K562 (cell line): Measurements from ENCODE around the gene HAP1. TPM values are rescaled to one million over a fixed set of nuclear protein-coding genes. Genes with fewer than 3 reads are reported as not detected.

ENCODE experiments used
- ATAC-seq: fragments of 200-7000 bp; cut with Tn5 transposase; 3 replicates; pipeline ENCODE4 v1.9.1; 2020; ENCODE audit warnings: moderate library complexity
- BruUV-seq: library from RNA; stranded (reverse); fragments of 400-500 nt; replicated peaks from 2 replicates; lab custom pipeline; 2021; lab: Mats Ljungman, UMichigan
- CTCF ChIA-PET: fragments of 300-600 bp; formaldehyde crosslinking; extraction: SDS; loops from one replicate; lab custom pipeline; 2021; ENCODE audit warnings: low intra/inter-chr PET ratio; lab: Yijun Ruan, JAX
- POLR2A ChIA-PET: fragments of 300-600, 350-650 bp; sonication (Branson Sonifier 250); formaldehyde crosslinking; extraction: SDS; loops from one replicate; lab custom pipeline; 2021; ENCODE audit warnings: antibody characterized with exemption, inconsistent platforms; lab: Yijun Ruan, JAX
- DNase-seq, 4 experiments: peaks; one replicate each; pipeline versions ENCODE4 v3.0.0 to v3.0.0-alpha.2; 2011 to 2018; ENCODE audit warnings: low spot score in 3 of 4, mixed read lengths in 3 of 4; ENCODE audit errors: extremely low read depth in 1 of 4
- FAIRE-seq: peaks from 2 replicates; lab custom pipeline; 2011; peaks lifted over from hg19 to GRCh38; lab: Jason Lieb, UNC
- H2AFZ ChIP-seq: 2 replicates; pipeline ENCODE4 v1.6.0; 2011; ENCODE audit warnings: low read depth, low read length, control low read depth, inconsistent platforms
- H3K27ac ChIP-seq: fragments of 200-600 bp; 3 replicates; pipeline ENCODE4 v1.8.0; 2011; ENCODE audit warnings: low read depth, mild to moderate bottlenecking, control low read depth, inconsistent platforms, low read length, moderate library complexity, mixed read lengths; ENCODE audit errors: extremely low read depth
- H3K27me3 ChIP-seq, 2 experiments: fragments of 300-600 bp in 1 of 2; 2 replicates in 1 of 2; 3 replicates in 1 of 2; pipeline versions ENCODE4 v1.6.0 to v1.8.0; 2011; ENCODE audit warnings: inconsistent platforms in 2 of 2, low read length in 2 of 2, mild to moderate bottlenecking in 1 of 2, mixed read lengths in 1 of 2, moderate library complexity in 1 of 2; ENCODE audit not compliant: control insufficient read depth in 2 of 2, insufficient read depth in 2 of 2
- H3K36me3 ChIP-seq: fragments of 300-600 bp; 3 replicates; pipeline ENCODE4 v1.8.0; 2011; ENCODE audit warnings: mild to moderate bottlenecking, low read length, inconsistent platforms; ENCODE audit not compliant: control insufficient read depth, insufficient read depth
- H3K4me1 ChIP-seq, 2 experiments: fragments of 200-600 bp in 1 of 2; replicated peaks in 1 of 2; 2 replicates in 1 of 2; 3 replicates in 1 of 2; pipeline versions ENCODE4 v1.5.1 to v1.8.0; 2011; ENCODE audit warnings: inconsistent platforms in 2 of 2, low read length in 2 of 2, mild to moderate bottlenecking in 1 of 2, mixed read lengths in 1 of 2, moderate library complexity in 1 of 2; ENCODE audit not compliant: control insufficient read depth in 2 of 2, insufficient read depth in 2 of 2
- H3K4me2 ChIP-seq: 2 replicates; pipeline ENCODE4 v1.6.1; 2011; ENCODE audit warnings: low read length, control low read depth, inconsistent platforms, mixed read lengths; ENCODE audit not compliant: insufficient read depth
- H3K4me3 ChIP-seq: fragments of 200-600 bp; sonication (generic), shearing (Covaris generic); 2 replicates; pipeline ENCODE4 v1.5.1; 2016; ENCODE audit warnings: control low read depth, inconsistent platforms
- H3K79me2 ChIP-seq: fragments of 200-600 bp; 3 replicates; pipeline ENCODE4 v1.8.0; 2011; ENCODE audit warnings: low read length, inconsistent platforms; ENCODE audit not compliant: control insufficient read depth, insufficient read depth
- H3K9ac ChIP-seq, 2 experiments: 2 replicates each; pipeline versions ENCODE4 v1.6.0 to v1.6.1; 2011; ENCODE audit warnings: low read depth in 2 of 2, low read length in 2 of 2, control low read depth in 1 of 2, inconsistent platforms in 1 of 2, mild to moderate bottlenecking in 1 of 2, mixed read lengths in 1 of 2; ENCODE audit not compliant: insufficient read depth in 1 of 2
- H3K9me1 ChIP-seq: one replicate; pipeline ENCODE4 v1.6.0; 2011; ENCODE audit warnings: inconsistent platforms, mild to moderate bottlenecking, low read length, moderate library complexity; ENCODE audit not compliant: control insufficient read depth, insufficient read depth
- H3K9me3 ChIP-seq: replicated peaks from 2 replicates; pipeline ENCODE4 v1.5.1; 2011; ENCODE audit warnings: low read depth, low read length, inconsistent platforms; ENCODE audit not compliant: control insufficient read depth, insufficient read depth
- H4K20me1 ChIP-seq: replicated peaks from 2 replicates; pipeline ENCODE4 v1.6.1; 2011; ENCODE audit warnings: low read length, inconsistent platforms, mixed read lengths; ENCODE audit not compliant: control insufficient read depth, insufficient read depth
- CBX3 ChIP-seq, 2 experiments: IDR thresholded peaks; 1 replicate in 1 of 2; 2 replicates in 1 of 2; pipeline ENCODE4 v1.6.1; 2012; ENCODE audit warnings: inconsistent platforms in 2 of 2, low read length in 2 of 2, borderline replicate concordance in 1 of 2, control low read depth in 1 of 2
- FIP1L1 ChIP-seq: fragments of 200-400 bp; formaldehyde crosslinking; IDR thresholded peaks from 2 replicates; pipeline ENCODE4 v1.6.1; 2018; ENCODE audit warnings: mild to moderate bottlenecking, low read depth, low read length; ENCODE audit not compliant: poor library complexity, severe bottlenecking
- IRF2 ChIP-seq: sonication (generic); formaldehyde crosslinking; IDR thresholded peaks from 2 replicates; pipeline ENCODE4 v1.8.1; 2022; ENCODE audit warnings: mild to moderate bottlenecking, missing genetic modification reagents
- RUNX1 ChIP-seq: sonication (generic); IDR thresholded peaks from 2 replicates; pipeline ENCODE4 v1.6.1; 2016; ENCODE audit warnings: antibody characterized with exemption, low read depth
- SMAD3 ChIP-seq: fragments of 450-650 bp; formaldehyde crosslinking; conservative IDR thresholded peaks from 2 replicates; pipeline ENCODE4 v1.4.0; 2020; ENCODE audit warnings: mild to moderate bottlenecking
- TAF15 ChIP-seq: fragments of 200-400 bp; formaldehyde crosslinking; IDR thresholded peaks from 2 replicates; pipeline ENCODE4 v1.6.1; 2017; ENCODE audit warnings: mild to moderate bottlenecking, low read depth, low read length, moderate library complexity
- TRIM28 ChIP-seq: fragments of 450-650 bp; IDR thresholded peaks from 2 replicates; pipeline ENCODE4 v1.6.1; 2017
- ZNF274 ChIP-seq: IDR thresholded peaks from 2 replicates; pipeline ENCODE4 v1.6.1; 2011; ENCODE audit warnings: low read depth, mild to moderate bottlenecking, low read length, moderate library complexity, borderline replicate concordance
- ZNF586 ChIP-seq: fragments of 450-650 bp; formaldehyde crosslinking; conservative IDR thresholded peaks from 2 replicates; pipeline ENCODE4 v1.4.0; 2020; ENCODE audit warnings: mild to moderate bottlenecking, moderate library complexity
- WGBS: fragments of 100-300 bp; shearing (Covaris generic); methylation state at CpG from one replicate; pipeline ENCODE4 v1.1.6; 2016; ENCODE audit warnings: low coverage, mixed read lengths; ENCODE audit not compliant: insufficient coverage; ENCODE audit errors: missing lambda C conversion rate; 5-methylcytosine and 5-hydroxymethylcytosine counted together
- in situ Hi-C: fragments of 300-500 bp; cut with MboI; formaldehyde crosslinking; loops from 4 replicates; pipeline ENCODE4 v1.15.0; 2018; ENCODE audit warnings: inconsistent platforms, mixed read lengths
- intact Hi-C: fragments of 100-400 bp; cut with micrococcal nuclease; formaldehyde crosslinking; loops from 2 replicates; pipeline ENCODE4 v1.14.2; 2022
- polyA plus RNA-seq, 8 experiments: library from polyadenylated mRNA; depleted of rRNA in 4 of 8; stranded (reverse) in 5 of 8; unstranded in 3 of 8; fragments of >200 nt; fragmentation: Nextera tagmentation in 2 of 8; fragmentation: Illumina TruSeq in 1 of 8; extraction: Ambion mirVana in 2 of 8; extraction: Trizol in 1 of 8; gene quantifications; 2 replicates each; pipeline versions ENCODE4 v1.2.1 to v1.2.3, GENCODE V29; 2011 to 2014; ENCODE audit warnings: inconsistent platforms in 1 of 8, missing spikeins in 1 of 8
- total RNA-seq, 7 experiments: library from RNA; depleted of rRNA in 6 of 7; stranded (reverse); fragments of >200 nt in 6 of 7; fragmentation: Illumina TruSeq in 2 of 7; extraction: Trizol in 2 of 7; gene quantifications; 2 replicates each; pipeline versions ENCODE4 v1.2.1 to v1.2.3, GENCODE V29; 2011 to 2021; ENCODE audit warnings: low replicate concordance in 1 of 7
- TF ChIP-seq, protein P1 (sequence below): fragments of 450-650 bp; IDR thresholded peaks from 2 replicates; pipeline ENCODE4 v1.6.1; 2016; ENCODE audit warnings: borderline replicate concordance
- TF ChIP-seq, protein P2 (sequence below): sonication (generic); formaldehyde crosslinking; IDR thresholded peaks from 2 replicates; pipeline ENCODE4 v1.8.1; 2023; ENCODE audit warnings: mild to moderate bottlenecking, missing genetic modification reagents
- TF ChIP-seq, protein P3 (sequence below), 2 experiments: IDR thresholded peaks; 2 replicates each; pipeline ENCODE4 v1.6.1; 2011; ENCODE audit warnings: borderline replicate concordance in 1 of 2, control low read depth in 1 of 2, low read depth in 1 of 2, low read length in 1 of 2, mild to moderate bottlenecking in 1 of 2, mixed read lengths in 1 of 2, moderate library complexity in 1 of 2; ENCODE audit not compliant: insufficient read depth in 1 of 2, insufficient read length in 1 of 2, poor library complexity in 1 of 2, severe bottlenecking in 1 of 2; ENCODE audit errors: extremely low read depth in 1 of 2

HAP1 gene
- total and polyA plus RNA-seq, 9 of the 15 experiments (the other 6 are each of a cell fraction or from before 2014, with no cell fraction given), result under 0.01 to 0.09 (median 0.04) TPM; not detected in 6

DNA sequence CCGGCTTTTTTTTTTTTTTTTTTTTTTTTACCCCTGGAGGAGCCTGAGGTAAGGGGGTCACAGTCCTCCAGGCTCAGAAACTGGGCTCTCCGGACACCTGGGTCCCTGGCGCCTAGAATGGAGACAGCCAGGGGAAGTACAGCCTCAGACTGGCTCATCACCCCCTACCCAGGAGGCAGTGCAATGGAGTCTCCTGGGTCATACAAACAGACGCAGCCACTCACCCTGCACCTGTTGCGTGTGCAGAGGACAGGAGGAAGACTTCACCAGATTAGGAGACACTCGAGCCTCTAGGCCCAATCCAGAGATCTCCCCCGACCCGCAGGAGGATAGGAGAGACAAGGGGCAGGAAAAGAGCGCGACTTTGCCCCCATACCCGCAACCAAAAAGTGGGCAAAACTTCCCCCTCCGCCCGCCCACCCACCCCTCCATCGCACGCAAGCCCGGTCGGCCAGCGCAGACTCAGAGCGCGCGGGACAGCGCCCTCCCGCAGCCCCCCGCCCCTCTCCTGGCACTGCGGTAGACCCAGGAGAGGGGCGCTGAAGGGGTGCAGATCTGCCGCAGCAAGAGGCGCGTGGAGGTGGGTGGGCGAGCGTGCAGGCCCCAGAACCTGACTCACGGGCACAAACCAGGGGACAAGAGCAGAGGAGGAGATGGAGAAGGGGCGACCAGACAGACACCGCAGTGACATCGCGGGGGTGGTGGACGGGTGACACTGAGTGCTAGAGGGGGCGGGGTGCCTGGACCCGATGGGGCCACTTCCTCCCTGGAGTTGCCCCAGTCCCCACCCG, 900 bp downstream of the HAP1 start:
- Histone ChIP-seq H3K4me2 (no peak overlapping the region), H3K4me3 (no peak overlapping the region), H4K20me1 (no peaks in the 10 kb centered on the region; the same call in 1 of the 2 replicates), H3K79me2 (no peaks in the 10 kb centered on the region), H3K36me3 (no peaks in the 10 kb centered on the region), H3K4me1 (peaks cover 4 to 17% of the 10 kb centered on the region in 2 experiments; a peak in 4 of 5 replicates), H3K27me3 (peaks cover 35 to 55% of the 10 kb centered on the region in 2 experiments), H3K9ac (no peak overlapping the region), H2AFZ (no peak overlapping the region), H3K9me3 (no peaks in the 10 kb centered on the region), H3K27ac (no peak overlapping the region), H3K9me1 (no peaks in the 10 kb centered on the region)
- POLR2A ChIA-PET, result no interaction called here
- intact Hi-C loops (no loop called here), in situ Hi-C loops (loop anchor here (25.0 kb wide), 1 partner anchor 379 kb away; the partner anchor contains the start of genes DHX58, HSPB9 and KAT2A)
- no TSS peak for BruUV-seq
- FAIRE-seq (no peak), DNase-seq (no peak), ATAC-seq (no peak)
- CTCF ChIA-PET, result no interaction called here
- 49% methylated on average over 18 of the region's 40 CpGs for WGBS
- no peak for TF ChIP-seq SMAD3 (CRISPR knock-in tag)
- TF ChIP-seq FIP1L1, result no peak
- TF ChIP-seq IRF2 (CRISPR knock-in tag), result no peak
- TF ChIP-seq ZNF586 (CRISPR knock-in tag), result no peak
- TF ChIP-seq TAF15, result no peak
- TF ChIP-seq, protein P1, sequence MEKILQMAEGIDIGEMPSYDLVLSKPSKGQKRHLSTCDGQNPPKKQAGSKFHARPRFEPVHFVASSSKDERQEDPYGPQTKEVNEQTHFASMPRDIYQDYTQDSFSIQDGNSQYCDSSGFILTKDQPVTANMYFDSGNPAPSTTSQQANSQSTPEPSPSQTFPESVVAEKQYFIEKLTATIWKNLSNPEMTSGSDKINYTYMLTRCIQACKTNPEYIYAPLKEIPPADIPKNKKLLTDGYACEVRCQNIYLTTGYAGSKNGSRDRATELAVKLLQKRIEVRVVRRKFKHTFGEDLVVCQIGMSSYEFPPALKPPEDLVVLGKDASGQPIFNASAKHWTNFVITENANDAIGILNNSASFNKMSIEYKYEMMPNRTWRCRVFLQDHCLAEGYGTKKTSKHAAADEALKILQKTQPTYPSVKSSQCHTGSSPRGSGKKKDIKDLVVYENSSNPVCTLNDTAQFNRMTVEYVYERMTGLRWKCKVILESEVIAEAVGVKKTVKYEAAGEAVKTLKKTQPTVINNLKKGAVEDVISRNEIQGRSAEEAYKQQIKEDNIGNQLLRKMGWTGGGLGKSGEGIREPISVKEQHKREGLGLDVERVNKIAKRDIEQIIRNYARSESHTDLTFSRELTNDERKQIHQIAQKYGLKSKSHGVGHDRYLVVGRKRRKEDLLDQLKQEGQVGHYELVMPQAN, result no peak
- TF ChIP-seq ZNF274, result no peak
- TF ChIP-seq RUNX1, result no peak
- TF ChIP-seq TRIM28, result no peak
- TF ChIP-seq, protein P2, sequence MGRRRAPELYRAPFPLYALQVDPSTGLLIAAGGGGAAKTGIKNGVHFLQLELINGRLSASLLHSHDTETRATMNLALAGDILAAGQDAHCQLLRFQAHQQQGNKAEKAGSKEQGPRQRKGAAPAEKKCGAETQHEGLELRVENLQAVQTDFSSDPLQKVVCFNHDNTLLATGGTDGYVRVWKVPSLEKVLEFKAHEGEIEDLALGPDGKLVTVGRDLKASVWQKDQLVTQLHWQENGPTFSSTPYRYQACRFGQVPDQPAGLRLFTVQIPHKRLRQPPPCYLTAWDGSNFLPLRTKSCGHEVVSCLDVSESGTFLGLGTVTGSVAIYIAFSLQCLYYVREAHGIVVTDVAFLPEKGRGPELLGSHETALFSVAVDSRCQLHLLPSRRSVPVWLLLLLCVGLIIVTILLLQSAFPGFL (CRISPR knock-in tag), result no peak
- TF ChIP-seq CBX3 (IDR thresholded peaks at IDR 0.05; ENCODE audit: borderline replicate concordance in 1 of 2, low read length in 2 of 2), result no peak
- TF ChIP-seq, protein P3, sequence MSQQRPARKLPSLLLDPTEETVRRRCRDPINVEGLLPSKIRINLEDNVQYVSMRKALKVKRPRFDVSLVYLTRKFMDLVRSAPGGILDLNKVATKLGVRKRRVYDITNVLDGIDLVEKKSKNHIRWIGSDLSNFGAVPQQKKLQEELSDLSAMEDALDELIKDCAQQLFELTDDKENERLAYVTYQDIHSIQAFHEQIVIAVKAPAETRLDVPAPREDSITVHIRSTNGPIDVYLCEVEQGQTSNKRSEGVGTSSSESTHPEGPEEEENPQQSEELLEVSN (IDR thresholded peaks at IDR 0.05; ENCODE audit: borderline replicate concordance in 1 of 2, extremely low read depth in 1 of 2, insufficient read depth in 1 of 2, insufficient read length in 1 of 2, low read depth in 1 of 2, low read length in 1 of 2, poor library complexity in 1 of 2, severe bottlenecking in 1 of 2), result no peak
